Astrocyte (in vitro differentiated cells and primary cell): ENCODE results near the gene WTAP.

Source experiments
- CTCF ChIP-seq: IDR thresholded peaks from 2 replicates; pipeline ENCODE4 v1.5.1; 2011; ENCODE audit warnings: low read depth, mild to moderate bottlenecking, inconsistent platforms, low read length, moderate library complexity; ENCODE audit not compliant: insufficient read depth
- EZH2 ChIP-seq: IDR thresholded peaks from 2 replicates; pipeline ENCODE4 v1.6.1; 2012; ENCODE audit warnings: mild to moderate bottlenecking, low read length, inconsistent platforms; ENCODE audit not compliant: insufficient read depth

- no peak for TF ChIP-seq CTCF
- no peak for TF ChIP-seq EZH2
Observed at GRCh38 chr6:159682810-159683209, 44.5 kb upstream of the WTAP start.
